NCI-H128 (cell line): Measurements from ENCODE around the gene OLIG3.

Experiments used
- DNase-seq: peaks from one replicate; lab custom pipeline; 2025; ENCODE audit not compliant: unreplicated experiment; lab: John Stamatoyannopoulos, UW

Gene OLIG3

DNA sequence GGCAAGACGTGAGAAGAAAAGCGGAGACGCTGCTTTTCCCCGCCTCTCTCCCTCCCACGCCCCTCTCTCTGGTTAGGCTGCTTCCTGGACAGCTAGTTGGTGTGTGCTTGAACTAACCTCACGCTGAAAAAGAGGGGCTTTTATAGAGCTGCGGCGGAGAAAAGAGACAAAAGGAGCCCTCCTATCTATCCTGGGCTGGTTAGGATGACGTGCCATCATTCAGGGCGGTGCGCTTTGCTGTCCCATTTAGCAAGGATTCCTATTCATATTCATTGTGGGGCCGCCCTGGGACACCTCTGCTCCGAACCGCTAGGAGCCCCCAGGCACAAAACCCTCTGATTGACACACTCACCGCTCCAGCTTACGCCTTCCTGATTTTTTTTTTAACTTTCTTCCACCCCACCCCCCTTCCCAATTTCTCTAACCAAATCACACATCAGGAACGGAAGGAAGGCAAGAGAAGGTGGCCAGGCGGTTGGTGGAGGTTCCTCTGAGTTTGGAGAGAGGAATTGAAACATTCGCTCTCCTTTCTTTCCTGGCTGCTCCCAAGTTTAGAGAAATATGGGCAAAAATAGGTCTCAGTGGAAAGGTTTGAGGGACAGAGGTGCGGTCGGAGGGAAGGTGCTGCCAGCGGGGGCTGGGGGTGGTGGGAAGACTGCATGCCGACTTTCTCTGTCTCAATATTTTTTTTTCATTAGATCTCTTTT is at the start of gene OLIG3:
OLIG3 (minus strand) TSS at position 114 of the 707 bp plus-strand sequence. CDS start 224 bp downstream, outside the sequence.
- DNase-seq: no peak

- DNase-seq: no peak
Measured at GRCh38 chr6:137543114-137543513, 48.9 kb upstream of the OLIG3 start.

- no peak for DNase-seq
Measured at GRCh38 chr6:137542713-137543112, 48.5 kb upstream of the OLIG3 start.

- no peak for DNase-seq
Measured at GRCh38 chr6:137541534-137542063, 47.4 kb upstream of the OLIG3 start.

DNA sequence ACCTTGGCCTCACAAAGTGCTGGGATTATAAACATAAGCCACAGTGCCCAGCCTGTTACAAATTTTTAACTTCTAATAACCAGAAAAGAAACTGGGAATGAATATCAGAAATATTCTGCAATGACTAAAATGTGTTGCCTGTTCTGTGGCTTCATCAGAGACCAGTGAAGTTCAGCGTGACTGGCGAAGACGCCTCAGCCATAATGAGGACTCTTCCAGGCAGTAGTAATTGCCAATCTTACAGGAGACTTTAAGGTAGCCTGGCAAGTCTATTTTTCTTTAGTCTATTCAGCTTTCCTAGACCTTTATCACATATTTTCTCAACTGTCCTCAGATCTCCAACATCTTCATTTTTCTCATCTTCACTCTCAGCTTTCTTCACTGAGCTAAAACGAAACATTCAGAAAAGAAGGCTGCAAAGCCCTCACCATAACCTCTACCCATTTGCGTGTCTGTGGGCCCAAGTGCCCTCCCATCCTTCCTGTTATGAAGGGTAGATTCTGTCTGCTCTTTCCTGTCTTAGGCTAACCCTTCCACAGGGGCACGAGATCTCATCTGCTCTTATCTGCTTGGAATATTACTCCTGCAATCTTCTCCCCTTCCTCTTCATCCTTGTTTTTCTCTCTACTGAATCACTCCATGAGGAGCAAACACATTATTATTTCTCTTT is 42.0 kb upstream of the OLIG3 start:
- DNase-seq: no peak

GRCh38 chr6:137531376-137532092 is 37.3 kb upstream of the OLIG3 start:
- no peak for DNase-seq

DNA sequence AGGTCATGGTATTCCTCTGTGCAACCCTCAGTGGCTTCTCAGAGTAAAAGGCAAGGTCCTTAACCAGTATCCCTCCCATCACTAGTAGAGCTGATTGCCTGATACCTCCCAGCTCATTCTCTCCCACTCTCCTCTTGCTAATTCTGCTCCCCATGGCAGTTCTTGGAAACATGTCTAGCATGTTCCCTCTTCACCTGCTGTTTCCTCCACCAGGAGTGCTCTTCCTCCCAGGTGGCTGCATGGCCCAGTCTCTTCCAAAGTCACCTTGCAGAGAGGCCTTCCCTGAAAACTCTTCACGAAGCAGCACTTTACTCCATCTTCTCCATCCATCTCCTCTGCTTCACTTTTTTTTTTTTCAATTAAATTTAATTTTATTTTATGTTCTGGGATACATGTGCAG is 36.2 kb upstream of the OLIG3 start:
- DNase-seq: no peak

DNA sequence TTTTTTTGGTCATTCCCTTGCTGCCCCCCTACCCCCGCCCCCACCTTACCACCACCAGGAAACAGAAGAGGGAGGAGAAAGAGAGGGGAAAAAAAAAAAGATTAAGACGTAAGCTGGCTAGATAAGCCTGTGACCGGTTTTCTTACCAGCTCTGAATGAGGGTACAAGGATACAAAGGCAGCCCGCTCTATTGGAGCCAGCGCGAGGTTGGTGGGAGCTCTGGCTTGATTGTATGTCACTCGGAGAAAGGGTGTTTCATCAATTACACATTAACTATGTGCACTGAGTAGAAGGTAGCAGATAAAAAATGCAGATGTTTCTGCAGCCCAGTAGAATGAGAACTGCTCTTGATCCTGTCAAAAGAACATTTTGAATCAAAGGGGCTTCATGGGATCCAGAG is 28.6 kb upstream of the OLIG3 start:
- no peak for DNase-seq

DNA sequence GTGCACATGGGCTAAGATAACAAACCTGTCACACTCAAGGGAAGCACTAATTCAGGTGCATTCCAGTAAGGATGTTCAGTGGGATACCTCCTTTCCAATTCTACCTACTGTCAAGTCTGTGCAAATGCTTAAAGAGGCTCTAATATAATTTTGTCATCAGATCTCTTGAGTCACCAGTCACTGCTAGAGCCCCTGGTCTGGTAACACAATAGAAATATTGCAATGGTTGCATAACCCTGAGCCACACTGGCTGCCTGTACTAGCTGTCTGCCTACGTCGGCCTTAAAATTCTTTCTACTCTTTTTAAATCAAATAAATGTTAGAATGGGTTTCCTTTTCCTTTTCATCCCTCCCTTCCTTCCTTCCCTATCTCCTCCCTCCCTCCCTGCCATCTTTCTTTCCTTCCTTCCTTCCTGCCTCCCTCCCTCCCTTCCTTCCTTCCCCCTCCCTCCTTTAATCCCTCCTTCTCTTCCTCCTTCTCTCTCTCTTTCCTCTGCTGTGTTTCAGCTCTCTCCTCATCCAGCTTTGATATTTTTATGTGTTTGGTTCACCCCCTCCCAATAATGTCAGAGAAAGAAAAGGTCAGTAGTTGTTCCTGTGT is 28.1 kb upstream of the OLIG3 start:
- DNase-seq: no peak

DNA sequence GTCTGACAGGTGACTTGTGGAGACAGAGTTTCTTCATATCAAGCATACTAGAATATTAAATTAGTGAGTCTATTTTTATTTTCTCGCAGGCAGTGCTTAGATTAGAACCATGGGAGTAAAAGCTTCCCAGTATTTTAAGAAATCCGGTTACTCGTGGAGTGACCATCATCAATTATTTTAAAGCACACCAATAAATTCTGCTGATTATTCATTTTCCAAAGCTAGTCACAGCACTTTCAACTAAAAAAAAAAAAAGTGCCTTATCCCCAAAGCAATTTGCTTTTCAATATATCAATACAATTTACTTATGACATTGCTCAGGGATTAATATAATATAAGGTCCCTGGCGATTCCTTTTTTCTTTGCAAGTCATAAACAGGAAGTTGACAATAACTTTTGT is 26.3 kb upstream of the OLIG3 start:
- DNase-seq: no peak

- no peak for DNase-seq
Measured at GRCh38 chr6:137519629-137520176, 25.5 kb upstream of the OLIG3 start.

DNA sequence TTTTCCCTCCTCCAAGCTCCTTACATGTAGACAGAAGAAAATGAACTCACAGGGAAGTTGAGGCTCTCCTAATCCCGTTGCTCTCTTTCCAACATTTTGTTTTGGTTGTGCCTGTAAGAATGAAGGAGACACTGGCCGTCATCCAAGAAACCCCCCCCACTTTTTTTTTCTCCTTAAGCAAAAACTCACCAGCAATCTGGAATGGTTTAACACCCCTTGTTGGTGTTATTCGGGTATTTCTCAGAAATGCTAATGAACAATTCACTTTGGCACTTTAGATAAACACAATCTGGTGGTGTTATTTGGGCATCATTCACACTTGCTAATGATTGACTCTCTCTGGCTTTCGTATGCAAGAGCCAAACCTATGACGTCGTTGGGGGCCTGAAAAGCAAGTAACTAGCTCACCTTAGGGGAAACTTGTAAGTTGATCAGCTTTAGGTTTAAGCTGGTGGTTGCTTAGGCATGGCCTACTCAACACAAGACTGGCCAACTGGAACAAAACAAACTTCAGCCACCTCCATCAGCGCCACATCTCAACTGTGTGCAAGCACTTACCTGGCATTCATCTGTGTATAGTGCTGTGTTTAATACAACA is 24.3 kb upstream of the OLIG3 start:
- DNase-seq: no peak

- DNase-seq: no peak
Measured at GRCh38 chr6:137514418-137514817, 20.2 kb upstream of the OLIG3 start.

DNA sequence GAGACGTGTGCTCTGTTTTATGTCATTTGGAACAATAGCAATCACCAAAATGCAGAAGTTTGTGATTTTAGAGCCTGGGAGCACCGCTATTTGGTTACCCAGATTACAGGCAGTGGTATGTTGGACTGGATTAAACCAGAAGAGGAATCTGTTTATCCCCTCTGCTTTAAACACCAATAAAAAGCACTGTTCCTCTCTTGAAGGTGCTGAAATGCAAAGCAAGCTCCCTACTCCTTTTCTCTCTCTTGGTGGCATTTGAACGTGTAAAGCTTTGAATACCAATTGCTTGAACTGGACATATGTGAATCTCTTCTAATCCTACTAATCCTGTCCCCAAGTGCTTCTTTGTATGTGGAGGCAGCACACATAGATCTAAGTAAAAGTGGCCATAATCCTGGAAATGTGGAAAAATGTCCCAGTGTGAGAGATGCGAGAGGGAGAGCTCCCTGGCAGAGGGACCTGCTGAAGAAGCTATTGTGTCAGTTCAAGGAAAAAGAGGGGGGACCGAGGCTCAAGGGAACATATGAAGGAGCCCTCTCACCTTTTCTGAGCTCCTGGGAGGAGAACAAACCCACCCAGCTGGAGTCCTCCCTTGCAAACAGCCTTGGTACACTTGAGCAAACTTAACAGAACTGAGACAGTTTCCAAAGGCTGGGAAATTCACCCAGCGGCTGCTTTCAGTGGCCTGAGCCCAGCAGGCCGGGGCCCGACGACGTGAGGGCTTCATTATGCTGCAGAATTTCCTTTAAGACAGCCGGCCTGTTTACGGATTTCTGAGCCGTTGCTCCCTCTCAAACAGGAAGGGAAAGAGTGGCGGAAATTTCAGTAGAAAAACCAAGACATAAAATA is 18.8 kb upstream of the OLIG3 start:
- DNase-seq: no peak

- no peak for DNase-seq
Measured at GRCh38 chr6:137510923-137511322, 16.7 kb upstream of the OLIG3 start.

GRCh38 chr6:137498481-137499190 is 4.4 kb upstream of the OLIG3 start:
- DNase-seq: no peak

DNA sequence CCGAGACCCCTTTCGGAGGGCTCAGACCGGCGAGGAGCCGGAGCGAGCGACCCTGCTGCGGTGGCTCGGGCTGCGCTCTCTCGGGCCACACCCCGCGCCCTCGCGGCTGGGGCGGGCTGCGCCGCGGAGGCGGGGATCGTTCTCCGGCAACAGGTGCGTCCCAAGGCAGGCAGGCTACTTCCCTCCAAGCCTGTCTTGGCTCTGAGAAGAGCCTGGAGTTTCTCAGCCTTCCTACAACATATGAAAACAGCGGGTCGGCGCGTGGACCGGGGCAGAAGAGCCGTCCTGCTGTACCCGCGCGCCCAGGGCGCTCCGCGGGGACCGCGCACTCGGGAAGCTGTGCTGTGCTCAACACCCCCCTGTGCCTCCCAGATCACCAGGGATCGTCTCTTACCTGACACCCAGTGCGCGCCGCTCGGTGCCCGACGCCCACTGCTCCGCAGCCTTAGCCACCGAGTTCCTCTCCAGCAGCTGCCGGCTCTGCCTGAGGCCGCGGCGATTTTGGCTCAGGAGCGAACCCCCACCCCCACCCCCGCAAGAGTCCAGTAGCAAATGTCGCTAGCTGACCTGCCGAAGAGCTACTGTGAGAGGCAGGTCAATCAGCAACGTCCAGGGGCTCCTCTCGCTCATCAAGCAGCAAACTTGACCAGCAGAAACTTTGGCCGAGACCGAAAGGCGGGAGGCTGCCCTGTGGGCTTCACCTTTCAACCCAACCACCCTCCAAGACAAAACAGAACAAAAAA is 3.7 kb upstream of the OLIG3 start:
- no peak for DNase-seq

DNA sequence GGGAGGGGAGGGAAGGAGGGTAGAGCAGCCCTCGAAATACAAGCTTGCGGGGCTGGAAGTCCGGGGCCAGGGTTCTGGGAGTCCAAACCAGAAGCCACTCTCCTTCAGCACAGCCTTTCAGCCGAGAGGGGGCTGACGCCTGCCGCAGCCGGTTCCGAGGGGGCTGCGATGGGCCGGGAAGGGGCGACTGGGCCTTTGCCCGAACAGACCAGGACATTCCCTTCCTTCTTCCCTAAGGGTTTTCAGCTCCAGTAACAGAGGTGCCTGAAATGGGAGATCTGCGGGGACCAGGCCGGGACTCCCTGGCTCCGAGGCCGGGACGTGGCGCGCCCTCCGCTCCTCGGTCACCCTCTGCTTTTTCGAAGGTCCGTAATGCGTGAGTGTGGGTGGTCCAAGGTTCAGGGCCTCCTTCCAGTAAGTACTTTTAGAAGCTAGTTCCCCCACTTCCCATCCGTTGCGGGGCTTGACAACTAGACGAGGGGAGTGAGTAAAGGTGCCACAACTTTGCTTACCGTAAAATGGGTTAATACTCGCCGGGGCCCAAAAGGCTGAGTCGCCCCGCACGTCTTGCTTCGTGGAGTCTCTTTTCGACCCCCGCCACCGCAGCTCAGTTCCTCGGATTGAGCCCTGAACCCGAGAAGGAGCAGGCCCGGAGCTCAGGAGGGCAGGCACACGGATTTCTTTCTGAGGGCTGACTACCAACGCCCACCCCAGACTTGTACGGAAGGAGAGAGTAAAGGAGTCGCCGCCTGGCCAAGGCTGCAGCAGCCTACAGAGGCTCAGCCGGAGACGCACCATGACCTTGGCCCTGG is 2.9 kb upstream of the OLIG3 start:
- no peak for DNase-seq
